ENCODE results near the gene OTOA.

- TF ChIP-seq POLR2A (IDR thresholded peaks at IDR 0.05) (no peak), CTCF (IDR thresholded peaks at IDR 0.05) (no peak)
Measured at GRCh38 chr16:21723532-21723931, 59.8 kb downstream of the OTOA start.

Data from transverse colon (tissue), 3 donors.